Measurements from ENCODE around the gene PDLIM5. TPM values are rescaled to one million over a fixed set of nuclear protein-coding genes. Genes with fewer than 3 reads are reported as not detected.

PDLIM5 gene
- total RNA-seq, 1 experiment from 2014 or later: 53.8 TPM

DNA sequence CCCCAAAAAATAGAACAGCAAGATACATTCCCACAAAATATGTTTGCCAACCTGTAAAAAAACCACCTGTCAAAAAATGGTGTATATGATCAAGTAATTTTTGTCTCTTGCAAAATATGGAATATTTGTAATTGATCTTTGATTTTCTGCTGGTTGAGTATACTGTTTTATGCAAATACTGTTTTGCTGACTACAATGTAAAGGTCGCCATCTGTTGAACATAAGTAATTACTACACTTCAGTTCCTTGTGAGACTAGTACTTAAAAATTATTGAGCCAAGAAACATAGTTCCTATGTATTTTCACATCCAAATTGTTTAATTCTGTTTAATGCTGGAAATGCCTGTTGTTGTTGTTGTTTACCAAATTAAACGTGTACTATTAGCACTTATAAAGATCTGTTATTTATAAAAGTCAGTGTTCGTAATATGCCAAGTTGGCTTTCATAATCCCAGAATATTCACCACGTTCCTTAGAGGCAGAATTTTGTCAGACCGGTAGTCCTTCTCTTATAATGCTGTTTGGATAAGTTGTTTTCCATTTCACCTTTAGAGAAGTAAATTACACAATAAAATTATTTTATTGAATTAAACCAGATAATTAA, 144.2 kb downstream of the PDLIM5 start:
- Histone ChIP-seq H3K9me2 (replicated peaks; ENCODE audit: insufficient read depth, low read length) (no peaks in the 10 kb centered on the region), H3K36me3 (ENCODE audit: insufficient read depth, low read length) (no peaks in the 10 kb centered on the region)

DNA sequence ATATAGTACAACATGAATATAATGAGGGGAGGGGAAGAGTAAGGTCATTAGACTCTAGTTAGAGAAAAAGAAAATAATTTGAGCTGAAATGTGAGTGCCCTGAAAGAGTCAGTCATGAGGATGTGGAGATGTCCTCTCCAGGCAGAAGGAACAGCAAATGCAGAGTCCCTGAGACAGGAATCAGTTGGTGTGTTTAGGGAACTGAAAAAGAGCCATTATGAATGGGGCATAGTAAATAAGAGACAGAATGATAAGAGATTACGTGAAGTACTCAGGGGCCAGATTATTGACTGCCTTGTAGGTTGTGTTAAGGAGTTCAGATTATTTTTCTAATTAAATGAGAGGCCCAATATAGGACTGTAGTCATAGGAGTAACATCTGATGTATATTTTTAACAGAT, 147.0 kb downstream of the PDLIM5 start:
- H4K20me1 ChIP-seq (ENCODE audit: insufficient read depth, low read depth, low read length): no peaks in the 10 kb centered on the region
- H3K4me2 ChIP-seq (ENCODE audit: low read depth, low read length, poor library complexity, severe bottlenecking): no peak overlapping the region
- DNase-seq: no peak
- no peaks in the 10 kb centered on the region for H3K27me3 ChIP-seq (ENCODE audit: low read length)
- no peak overlapping the region for H3K27ac ChIP-seq (ENCODE audit: low read length)
- H3K4me1 ChIP-seq (ENCODE audit: low read length): no peaks in the 10 kb centered on the region
- no peak overlapping the region for H2AFZ ChIP-seq (ENCODE audit: low read length)
- H3K79me2 ChIP-seq (ENCODE audit: low read length): no peaks in the 10 kb centered on the region
- H3K9ac ChIP-seq (ENCODE audit: low read length): no peak overlapping the region
- H3K36me3 ChIP-seq (ENCODE audit: insufficient read depth, low read length): no peaks in the 10 kb centered on the region
- H3K9me2 ChIP-seq (replicated peaks; ENCODE audit: insufficient read depth, low read length): no peaks in the 10 kb centered on the region
- no peak overlapping the region for H3K4me3 ChIP-seq (ENCODE audit: low read length)
- no peaks in the 10 kb centered on the region for H3K9me3 ChIP-seq (ENCODE audit: low read length)

More for the DNA sequence above, 144.2 kb downstream of the PDLIM5 start:
- no peak overlapping the region for H3K4me2 ChIP-seq (ENCODE audit: low read depth, low read length, poor library complexity, severe bottlenecking)
- peak; percentile 67 for DNase-seq
- H3K27ac ChIP-seq (ENCODE audit: low read length): no peak overlapping the region
- H3K9me3 ChIP-seq (ENCODE audit: low read length): no peaks in the 10 kb centered on the region
- no peaks in the 10 kb centered on the region for H4K20me1 ChIP-seq (ENCODE audit: insufficient read depth, low read depth, low read length)
- no peak overlapping the region for H2AFZ ChIP-seq (ENCODE audit: low read length)
- peaks cover 13% of the 10 kb centered on the region for H3K4me1 ChIP-seq (ENCODE audit: low read length)
- no peak overlapping the region for H3K4me3 ChIP-seq (ENCODE audit: low read length)
- no peak overlapping the region for H3K9ac ChIP-seq (ENCODE audit: low read length)
- H3K27me3 ChIP-seq (ENCODE audit: low read length): no peaks in the 10 kb centered on the region
- no peaks in the 10 kb centered on the region for H3K79me2 ChIP-seq (ENCODE audit: low read length)

DNA sequence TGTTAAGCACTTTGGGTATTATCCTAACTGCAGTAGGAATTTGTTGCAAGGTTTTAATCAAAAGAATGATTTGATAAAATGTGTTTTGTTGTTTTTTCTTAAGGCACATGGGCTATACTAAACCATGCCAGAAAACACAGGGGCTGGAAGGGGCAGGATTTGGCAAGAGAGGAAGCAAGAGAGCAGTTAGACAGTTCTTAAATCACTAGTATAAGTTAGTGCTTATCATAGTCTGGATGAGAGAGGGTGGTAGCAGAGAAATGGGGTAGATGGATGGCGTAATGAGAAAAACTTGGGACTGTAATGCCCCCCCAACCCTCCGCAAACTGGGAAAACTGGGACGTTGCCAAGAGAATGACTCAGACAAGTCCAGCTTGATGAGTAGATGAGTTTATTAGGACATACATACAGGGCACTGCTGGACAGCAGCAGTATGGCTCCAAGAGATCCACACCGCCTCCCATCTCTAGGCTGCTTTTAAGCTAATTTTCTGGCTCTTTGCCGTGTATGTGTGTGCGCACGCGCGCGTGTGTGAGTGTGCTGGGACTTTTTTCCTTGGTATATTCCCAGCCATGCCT, 151.5 kb downstream of the PDLIM5 start:
- H3K27me3 ChIP-seq (ENCODE audit: low read length): no peaks in the 10 kb centered on the region
- H3K9ac ChIP-seq (ENCODE audit: low read length): no peak overlapping the region
- no peaks in the 10 kb centered on the region for H3K79me2 ChIP-seq (ENCODE audit: low read length)
- no peaks in the 10 kb centered on the region for H3K9me3 ChIP-seq (ENCODE audit: low read length)
- no peaks in the 10 kb centered on the region for H3K4me1 ChIP-seq (ENCODE audit: low read length)
- DNase-seq: no peak
- H3K9me2 ChIP-seq (replicated peaks; ENCODE audit: insufficient read depth, low read length): no peaks in the 10 kb centered on the region
- no peaks in the 10 kb centered on the region for H4K20me1 ChIP-seq (ENCODE audit: insufficient read depth, low read depth, low read length)
- no peak overlapping the region for H3K27ac ChIP-seq (ENCODE audit: low read length)
- H3K36me3 ChIP-seq (ENCODE audit: insufficient read depth, low read length): no peaks in the 10 kb centered on the region
- no peak overlapping the region for H3K4me2 ChIP-seq (ENCODE audit: low read depth, low read length, poor library complexity, severe bottlenecking)
- H3K4me3 ChIP-seq (ENCODE audit: low read length): no peak overlapping the region
- H2AFZ ChIP-seq (ENCODE audit: low read length): no peak overlapping the region

DNA sequence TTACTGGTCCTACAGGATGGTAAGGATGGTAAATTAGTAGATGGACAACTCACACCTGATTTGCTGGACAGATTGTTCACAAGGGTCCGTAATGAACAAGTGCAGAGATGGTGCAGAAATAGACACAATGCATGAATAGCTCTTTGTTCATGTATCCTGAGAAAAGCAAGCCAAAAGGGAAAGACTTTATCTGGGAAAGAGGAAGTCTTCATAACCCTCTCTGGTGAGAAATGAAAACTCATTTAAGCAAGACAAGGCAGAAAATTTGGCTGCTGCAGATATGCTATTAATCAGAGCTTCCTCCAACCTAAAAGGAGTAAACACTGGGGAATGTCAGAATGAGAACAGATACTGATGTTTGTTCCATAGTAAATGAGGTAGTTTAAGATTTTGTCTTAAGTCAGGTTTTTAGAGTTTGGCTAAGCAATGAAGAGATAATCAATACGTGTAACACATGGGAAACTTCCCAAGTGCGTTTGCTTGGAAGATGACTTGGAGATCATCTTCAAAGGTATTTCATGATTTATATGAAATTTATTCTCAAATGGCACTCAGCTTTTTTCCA, 153.6 kb downstream of the PDLIM5 start:
- DNase-seq: no peak
- H3K36me3 ChIP-seq (ENCODE audit: insufficient read depth, low read length): no peaks in the 10 kb centered on the region
- H3K9me3 ChIP-seq (ENCODE audit: low read length): no peaks in the 10 kb centered on the region
- no peaks in the 10 kb centered on the region for H3K9me2 ChIP-seq (replicated peaks; ENCODE audit: insufficient read depth, low read length)
- H3K27me3 ChIP-seq (ENCODE audit: low read length): no peaks in the 10 kb centered on the region
- H3K4me1 ChIP-seq (ENCODE audit: low read length): no peaks in the 10 kb centered on the region
- no peaks in the 10 kb centered on the region for H4K20me1 ChIP-seq (ENCODE audit: insufficient read depth, low read depth, low read length)
- H3K79me2 ChIP-seq (ENCODE audit: low read length): no peaks in the 10 kb centered on the region
- H3K9ac ChIP-seq (ENCODE audit: low read length): no peak overlapping the region
- no peak overlapping the region for H3K27ac ChIP-seq (ENCODE audit: low read length)
- no peak overlapping the region for H2AFZ ChIP-seq (ENCODE audit: low read length)
- no peak overlapping the region for H3K4me3 ChIP-seq (ENCODE audit: low read length)
- no peak overlapping the region for H3K4me2 ChIP-seq (ENCODE audit: low read depth, low read length, poor library complexity, severe bottlenecking)

DNA sequence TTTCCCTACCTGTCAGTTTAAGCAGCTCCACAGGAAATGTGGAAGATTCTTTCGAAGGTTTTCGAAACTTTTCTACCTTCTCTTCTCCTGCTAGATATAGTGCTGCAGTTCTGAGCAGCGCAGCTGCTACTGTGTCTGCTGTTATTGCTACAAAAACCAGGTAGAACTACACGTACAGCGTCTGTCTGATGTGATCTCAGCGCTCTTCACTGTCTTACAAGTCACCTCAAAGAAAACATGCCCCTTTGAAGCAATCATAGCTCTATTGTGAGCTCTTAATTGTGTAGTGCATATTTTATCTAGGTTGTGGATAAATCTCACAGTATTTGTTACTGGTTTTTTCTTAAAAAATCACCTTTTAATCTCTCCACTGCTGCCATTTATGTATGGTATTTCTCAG, 158.4 kb downstream of the PDLIM5 start:
- no peak for DNase-seq
- Histone ChIP-seq H3K79me2 (ENCODE audit: low read length) (no peaks in the 10 kb centered on the region), H3K4me3 (ENCODE audit: low read length) (no peak overlapping the region), H3K9me2 (replicated peaks; ENCODE audit: insufficient read depth, low read length) (no peaks in the 10 kb centered on the region), H3K36me3 (ENCODE audit: insufficient read depth, low read length) (no peaks in the 10 kb centered on the region), H4K20me1 (ENCODE audit: insufficient read depth, low read depth, low read length) (no peaks in the 10 kb centered on the region), H3K9me3 (ENCODE audit: low read length) (no peaks in the 10 kb centered on the region), H3K4me1 (ENCODE audit: low read length) (no peaks in the 10 kb centered on the region), H3K9ac (ENCODE audit: low read length) (no peak overlapping the region), H3K4me2 (ENCODE audit: low read depth, low read length, poor library complexity, severe bottlenecking) (no peak overlapping the region), H3K27me3 (ENCODE audit: low read length) (no peaks in the 10 kb centered on the region), H2AFZ (ENCODE audit: low read length) (no peak overlapping the region), H3K27ac (ENCODE audit: low read length) (no peak overlapping the region)

DNA sequence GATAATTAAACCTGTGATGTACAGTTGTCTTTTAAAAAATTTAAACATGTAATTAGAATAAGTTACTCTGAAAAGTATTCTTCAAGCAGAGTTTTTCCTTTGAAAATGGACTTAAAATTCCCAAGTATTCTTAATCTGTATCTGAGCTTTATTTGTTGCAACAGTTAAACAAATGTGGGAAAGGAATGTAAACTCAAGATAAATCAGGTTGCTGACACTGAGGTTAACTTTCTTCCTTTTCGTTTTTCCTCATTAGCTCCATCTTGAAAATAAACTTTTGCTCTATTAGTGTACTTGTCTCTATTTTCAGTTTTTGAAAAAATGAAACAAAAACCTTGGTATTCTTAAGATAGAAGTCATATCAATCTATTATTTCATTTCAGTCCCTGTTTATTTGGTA, 161.5 kb downstream of the PDLIM5 start:
- no peaks in the 10 kb centered on the region for H3K36me3 ChIP-seq (ENCODE audit: insufficient read depth, low read length)
- H3K4me1 ChIP-seq (ENCODE audit: low read length): no peaks in the 10 kb centered on the region
- no peak overlapping the region for H3K4me3 ChIP-seq (ENCODE audit: low read length)
- H3K9ac ChIP-seq (ENCODE audit: low read length): no peak overlapping the region
- H3K79me2 ChIP-seq (ENCODE audit: low read length): no peaks in the 10 kb centered on the region
- DNase-seq: no peak
- no peaks in the 10 kb centered on the region for H3K9me2 ChIP-seq (replicated peaks; ENCODE audit: insufficient read depth, low read length)
- H3K27ac ChIP-seq (ENCODE audit: low read length): no peak overlapping the region
- H2AFZ ChIP-seq (ENCODE audit: low read length): no peak overlapping the region
- H3K9me3 ChIP-seq (ENCODE audit: low read length): no peaks in the 10 kb centered on the region
- H3K27me3 ChIP-seq (ENCODE audit: low read length): no peaks in the 10 kb centered on the region
- no peaks in the 10 kb centered on the region for H4K20me1 ChIP-seq (ENCODE audit: insufficient read depth, low read depth, low read length)
- no peak overlapping the region for H3K4me2 ChIP-seq (ENCODE audit: low read depth, low read length, poor library complexity, severe bottlenecking)

DNA sequence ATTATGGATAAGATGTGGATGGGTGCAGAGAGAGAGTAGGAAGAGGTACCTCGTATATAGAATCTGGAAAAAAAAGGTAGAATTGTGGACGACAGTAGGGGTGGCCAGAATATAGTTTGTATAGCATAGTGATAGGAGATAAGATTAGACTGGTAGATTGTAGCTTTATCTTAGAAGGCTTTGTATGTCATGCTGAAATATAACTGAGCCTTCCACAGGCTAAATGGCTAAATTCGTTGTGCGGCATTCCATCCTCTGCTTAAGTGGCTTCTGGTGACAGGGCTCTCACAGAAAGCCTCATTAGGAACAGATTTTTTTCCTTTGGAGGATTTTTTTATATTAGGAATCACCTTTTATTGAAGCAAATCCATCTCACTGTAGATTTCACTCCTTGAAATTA, 163.7 kb downstream of the PDLIM5 start:
- Histone ChIP-seq H3K4me3 (ENCODE audit: low read length) (no peak overlapping the region), H3K4me2 (ENCODE audit: low read depth, low read length, poor library complexity, severe bottlenecking) (no peak overlapping the region), H3K36me3 (ENCODE audit: insufficient read depth, low read length) (no peaks in the 10 kb centered on the region), H3K4me1 (ENCODE audit: low read length) (no peaks in the 10 kb centered on the region), H3K9ac (ENCODE audit: low read length) (no peak overlapping the region), H3K27ac (ENCODE audit: low read length) (no peak overlapping the region), H3K79me2 (ENCODE audit: low read length) (no peaks in the 10 kb centered on the region), H4K20me1 (ENCODE audit: insufficient read depth, low read depth, low read length) (no peaks in the 10 kb centered on the region), H3K9me3 (ENCODE audit: low read length) (no peaks in the 10 kb centered on the region), H3K27me3 (ENCODE audit: low read length) (no peaks in the 10 kb centered on the region), H2AFZ (ENCODE audit: low read length) (no peak overlapping the region), H3K9me2 (replicated peaks; ENCODE audit: insufficient read depth, low read length) (no peaks in the 10 kb centered on the region)
- DNase-seq: no peak

DNA sequence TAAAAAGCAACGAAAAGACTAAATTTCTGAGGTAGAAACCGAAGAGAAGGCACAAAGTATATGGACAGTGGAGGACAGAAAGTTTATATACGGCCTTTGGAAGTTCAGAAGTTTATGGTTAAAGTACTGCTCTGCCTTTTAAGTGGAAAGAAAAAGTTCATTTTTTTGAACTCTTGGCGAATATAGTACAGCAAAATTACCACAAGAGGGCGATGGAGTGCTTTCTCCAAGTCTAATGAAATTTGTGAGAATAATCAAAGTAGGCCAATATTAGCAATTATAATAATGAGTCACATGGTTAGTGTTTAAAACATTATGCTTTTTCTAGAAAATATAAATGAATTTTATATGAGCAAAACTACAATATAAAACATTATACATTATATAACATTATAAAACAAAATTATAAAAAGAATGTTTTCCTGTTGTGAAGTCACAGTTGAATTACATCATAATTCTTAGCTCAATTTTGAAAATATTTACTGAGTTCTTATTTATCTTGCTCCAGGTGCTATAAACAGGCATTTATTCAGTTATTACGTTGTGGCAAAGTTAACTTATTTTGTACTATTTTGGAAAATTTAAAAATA, 169.8 kb downstream of the PDLIM5 start:
- Histone ChIP-seq H4K20me1 (ENCODE audit: insufficient read depth, low read depth, low read length) (no peaks in the 10 kb centered on the region), H3K27me3 (ENCODE audit: low read length) (no peaks in the 10 kb centered on the region), H2AFZ (ENCODE audit: low read length) (no peak overlapping the region), H3K79me2 (ENCODE audit: low read length) (peaks cover 4% of the 10 kb centered on the region; the same call in 1 of the 2 replicates), H3K4me1 (ENCODE audit: low read length) (no peaks in the 10 kb centered on the region), H3K9me3 (ENCODE audit: low read length) (no peaks in the 10 kb centered on the region), H3K4me2 (ENCODE audit: low read depth, low read length, poor library complexity, severe bottlenecking) (no peak overlapping the region), H3K4me3 (ENCODE audit: low read length) (no peak overlapping the region), H3K36me3 (ENCODE audit: insufficient read depth, low read length) (no peaks in the 10 kb centered on the region), H3K27ac (ENCODE audit: low read length) (no peak overlapping the region), H3K9me2 (replicated peaks; ENCODE audit: insufficient read depth, low read length) (no peaks in the 10 kb centered on the region), H3K9ac (ENCODE audit: low read length) (no peak overlapping the region)
- peak; percentile 83 for DNase-seq
